ENCODE measurements around the gene IKZF3. TPM values are rescaled to one million over a fixed set of nuclear protein-coding genes. Genes with fewer than 3 reads are reported as not detected.

IKZF3 gene
- polyA plus RNA-seq, 2 donors = 0.52 to 0.84 TPM

DNA sequence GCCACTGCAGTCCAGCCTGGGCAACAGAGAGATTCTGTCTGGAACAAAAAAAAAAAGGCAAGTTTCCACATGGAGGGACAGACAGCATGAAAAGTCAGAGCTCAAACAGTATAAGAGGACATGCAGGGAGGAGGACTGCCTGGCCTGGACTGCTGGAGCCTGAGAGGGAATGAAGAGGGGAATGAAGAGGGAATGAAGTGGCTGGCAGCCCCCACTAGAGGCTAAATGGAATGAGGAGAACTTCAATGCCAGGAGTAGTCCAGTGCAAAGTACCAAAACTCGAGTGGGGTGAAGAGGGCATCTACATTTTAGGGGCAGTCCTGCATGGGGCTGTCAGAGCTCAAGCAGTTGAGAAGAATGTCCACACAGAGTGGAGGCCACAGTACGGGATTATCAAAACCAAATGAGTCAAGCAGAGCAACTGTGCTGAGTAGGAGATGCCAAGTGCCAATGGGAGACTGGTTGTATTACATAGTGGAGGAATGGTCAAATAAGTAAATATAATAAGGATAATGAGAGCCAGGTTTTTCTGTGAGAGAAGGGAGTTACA, 22.9 kb downstream of the IKZF3 start:
- 81 to 82% methylated on average over 2 of the region's 2 CpGs for WGBS, 2 donors

DNA sequence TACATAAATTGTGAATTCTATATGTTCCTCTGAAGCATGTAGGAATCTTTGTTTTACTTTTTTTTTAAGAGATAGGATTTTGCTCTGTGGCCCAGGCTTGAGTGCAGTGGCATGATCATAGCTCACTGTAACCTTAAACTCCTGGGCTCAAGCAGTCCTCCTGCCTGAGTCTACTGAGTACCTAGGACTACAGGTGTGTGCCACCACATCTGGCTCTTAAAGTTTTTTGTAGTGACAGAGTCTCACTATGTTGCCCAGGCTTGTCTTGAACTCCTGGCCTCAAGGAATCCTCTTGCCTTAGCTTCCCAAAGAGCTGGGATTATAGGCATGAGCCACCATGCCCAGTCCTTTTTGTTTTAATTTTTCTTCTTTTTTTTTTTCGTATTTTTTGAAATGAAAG, 25.3 kb downstream of the IKZF3 start:
- Histone ChIP-seq H3K36me3 (ENCODE audit: control insufficient read depth in 2 of 2, insufficient read depth in 2 of 2, low read length in 1 of 2) (no peaks in the 10 kb centered on the region), H3K27ac (ENCODE audit: low read depth in 2 of 2, low read length in 1 of 2) (no peak overlapping the region), H3K27me3 (ENCODE audit: control insufficient read depth in 1 of 2, insufficient read depth in 2 of 2, low read length in 2 of 2) (no peaks in the 10 kb centered on the region), H3K9me3 (ENCODE audit: control insufficient read depth in 2 of 2, insufficient read depth in 1 of 2, low read depth in 1 of 2, low read length in 1 of 2) (peaks cover 0 to 5% of the 10 kb centered on the region in 2 donors), H3K4me3 (ENCODE audit: low read depth in 1 of 2, low read length in 2 of 2) (no peak overlapping the region), H3K4me1 (ENCODE audit: control insufficient read depth in 2 of 2, insufficient read depth in 2 of 2, low read length in 1 of 2) (no peaks in the 10 kb centered on the region)
- 58 to 75% methylated on average over 1 of the region's 1 CpG for WGBS, 2 donors

More for the DNA sequence above, 22.9 kb downstream of the IKZF3 start:
- peaks cover 0 to under 1% of the 10 kb centered on the region in 2 donors for H3K9me3 ChIP-seq (ENCODE audit: control insufficient read depth in 2 of 2, insufficient read depth in 1 of 2, low read depth in 1 of 2, low read length in 1 of 2)
- no peaks in the 10 kb centered on the region for H3K27me3 ChIP-seq (ENCODE audit: control insufficient read depth in 1 of 2, insufficient read depth in 2 of 2, low read length in 2 of 2)
- no peaks in the 10 kb centered on the region for H3K4me1 ChIP-seq (ENCODE audit: control insufficient read depth in 2 of 2, insufficient read depth in 2 of 2, low read length in 1 of 2)
- no peaks in the 10 kb centered on the region for H3K36me3 ChIP-seq (ENCODE audit: control insufficient read depth in 2 of 2, insufficient read depth in 2 of 2, low read length in 1 of 2)
- no peak overlapping the region for H3K27ac ChIP-seq (ENCODE audit: low read depth in 2 of 2, low read length in 1 of 2)
- no peak overlapping the region for H3K4me3 ChIP-seq (ENCODE audit: low read depth in 1 of 2, low read length in 2 of 2)

DNA sequence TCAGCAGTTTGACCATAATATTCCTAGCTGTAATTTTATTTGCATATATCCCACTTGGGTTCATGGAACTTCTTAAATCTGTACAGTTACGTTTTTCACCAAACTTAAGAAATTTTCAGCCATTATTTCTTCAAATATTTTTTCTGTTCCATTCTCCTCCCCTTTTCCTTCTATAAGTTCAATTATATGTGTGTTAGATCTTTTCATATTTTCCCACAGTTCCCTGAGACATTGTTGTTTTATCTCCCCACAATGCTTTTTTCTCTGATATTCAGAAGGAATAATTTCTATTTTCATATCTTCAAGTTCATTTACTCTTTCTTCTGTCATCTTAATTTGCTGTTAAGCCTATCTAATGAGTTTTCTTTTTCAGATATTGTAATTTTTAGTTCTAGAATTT, 26.1 kb downstream of the IKZF3 start:
- H3K36me3 ChIP-seq (ENCODE audit: control insufficient read depth in 2 of 2, insufficient read depth in 2 of 2, low read length in 1 of 2) = no peaks in the 10 kb centered on the region
- peaks cover 0 to 5% of the 10 kb centered on the region in 2 donors for H3K9me3 ChIP-seq (ENCODE audit: control insufficient read depth in 2 of 2, insufficient read depth in 1 of 2, low read depth in 1 of 2, low read length in 1 of 2)
- WGBS, 2 donors = 81 to 89% methylated on average over 1 of the region's 1 CpG
- H3K4me1 ChIP-seq (ENCODE audit: control insufficient read depth in 2 of 2, insufficient read depth in 2 of 2, low read length in 1 of 2) = no peaks in the 10 kb centered on the region
- H3K27ac ChIP-seq (ENCODE audit: low read depth in 2 of 2, low read length in 1 of 2) = no peak overlapping the region
- H3K27me3 ChIP-seq (ENCODE audit: control insufficient read depth in 1 of 2, insufficient read depth in 2 of 2, low read length in 2 of 2) = no peaks in the 10 kb centered on the region
- H3K4me3 ChIP-seq (ENCODE audit: low read depth in 1 of 2, low read length in 2 of 2) = no peak overlapping the region

DNA sequence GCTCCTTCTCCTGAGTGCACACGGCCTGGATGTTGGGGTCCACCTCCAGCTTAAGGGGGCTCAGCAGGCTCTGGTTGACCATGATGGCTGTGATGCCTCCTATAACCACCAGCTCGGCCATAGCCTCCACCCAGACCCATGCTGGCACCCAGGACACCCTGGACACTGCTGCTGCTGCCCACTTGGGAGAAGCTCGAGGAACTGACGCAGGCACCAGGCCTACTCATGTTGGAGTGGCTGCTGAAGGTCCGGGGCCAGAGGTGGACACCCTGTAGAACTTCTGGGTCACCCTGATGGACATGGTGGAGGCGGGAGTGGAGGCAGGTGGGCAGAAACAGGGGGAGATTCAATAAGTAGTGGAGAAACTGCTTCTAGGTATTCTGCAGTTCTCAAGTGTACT, 28.0 kb downstream of the IKZF3 start:
- H3K4me1 ChIP-seq (ENCODE audit: control insufficient read depth in 2 of 2, insufficient read depth in 2 of 2, low read length in 1 of 2) = no peaks in the 10 kb centered on the region
- no peak overlapping the region for H3K27ac ChIP-seq (ENCODE audit: low read depth in 2 of 2, low read length in 1 of 2)
- no peaks in the 10 kb centered on the region for H3K27me3 ChIP-seq (ENCODE audit: control insufficient read depth in 1 of 2, insufficient read depth in 2 of 2, low read length in 2 of 2)
- peaks cover 0 to 5% of the 10 kb centered on the region in 2 donors for H3K9me3 ChIP-seq (ENCODE audit: control insufficient read depth in 2 of 2, insufficient read depth in 1 of 2, low read depth in 1 of 2, low read length in 1 of 2)
- H3K36me3 ChIP-seq (ENCODE audit: control insufficient read depth in 2 of 2, insufficient read depth in 2 of 2, low read length in 1 of 2) = no peaks in the 10 kb centered on the region
- no peak overlapping the region for H3K4me3 ChIP-seq (ENCODE audit: low read depth in 1 of 2, low read length in 2 of 2)
- WGBS, 2 donors = 89 to 91% methylated on average over 6 of the region's 6 CpGs

DNA sequence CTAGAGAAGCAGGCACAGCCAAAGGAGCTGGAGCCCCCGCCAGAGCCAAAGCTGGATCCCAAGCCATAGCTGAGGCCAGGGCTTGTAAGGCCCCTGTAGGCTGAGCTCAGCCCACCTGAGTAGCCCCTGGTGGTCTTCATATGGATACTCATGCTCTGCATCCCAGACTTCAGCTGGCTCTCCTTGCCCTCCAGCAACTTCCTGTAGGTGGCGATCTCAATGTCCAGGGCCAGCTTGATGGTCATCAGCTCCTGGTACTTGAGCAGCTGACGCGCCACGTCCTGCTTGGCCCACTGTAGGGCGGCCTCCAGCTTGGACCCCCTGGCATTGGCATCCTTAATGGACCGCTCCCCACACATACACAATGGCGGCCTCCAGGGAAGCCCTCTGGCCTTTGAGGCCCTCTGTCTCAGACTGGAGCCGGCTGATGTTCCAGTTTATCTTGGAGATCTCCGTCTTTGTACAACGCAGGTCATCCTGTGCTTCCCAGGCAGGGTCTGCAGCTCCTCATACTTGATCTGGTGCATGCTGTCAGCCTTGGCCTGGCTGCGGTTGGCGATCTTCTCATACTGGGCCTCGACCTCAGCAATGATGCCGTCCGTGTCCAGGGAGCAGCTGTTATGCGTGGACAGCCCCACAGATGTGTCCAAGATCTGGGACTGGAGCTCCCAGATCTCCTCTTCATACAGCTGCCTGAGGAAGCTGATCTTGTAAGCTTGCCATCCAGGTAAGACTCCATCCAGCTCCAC, 28.9 kb downstream of the IKZF3 start:
- H3K36me3 ChIP-seq (ENCODE audit: control insufficient read depth in 2 of 2, insufficient read depth in 2 of 2, low read length in 1 of 2) = no peaks in the 10 kb centered on the region
- WGBS, 2 donors = 95 to 96% methylated on average over 17 of the region's 17 CpGs
- no peaks in the 10 kb centered on the region for H3K4me1 ChIP-seq (ENCODE audit: control insufficient read depth in 2 of 2, insufficient read depth in 2 of 2, low read length in 1 of 2)
- H3K27ac ChIP-seq (ENCODE audit: low read depth in 2 of 2, low read length in 1 of 2) = no peak overlapping the region
- no peaks in the 10 kb centered on the region for H3K27me3 ChIP-seq (ENCODE audit: control insufficient read depth in 1 of 2, insufficient read depth in 2 of 2, low read length in 2 of 2)
- no peak overlapping the region for H3K4me3 ChIP-seq (ENCODE audit: low read depth in 1 of 2, low read length in 2 of 2)
- H3K9me3 ChIP-seq (ENCODE audit: control insufficient read depth in 2 of 2, insufficient read depth in 1 of 2, low read depth in 1 of 2, low read length in 1 of 2) = peaks cover 0 to 5% of the 10 kb centered on the region in 2 donors

DNA sequence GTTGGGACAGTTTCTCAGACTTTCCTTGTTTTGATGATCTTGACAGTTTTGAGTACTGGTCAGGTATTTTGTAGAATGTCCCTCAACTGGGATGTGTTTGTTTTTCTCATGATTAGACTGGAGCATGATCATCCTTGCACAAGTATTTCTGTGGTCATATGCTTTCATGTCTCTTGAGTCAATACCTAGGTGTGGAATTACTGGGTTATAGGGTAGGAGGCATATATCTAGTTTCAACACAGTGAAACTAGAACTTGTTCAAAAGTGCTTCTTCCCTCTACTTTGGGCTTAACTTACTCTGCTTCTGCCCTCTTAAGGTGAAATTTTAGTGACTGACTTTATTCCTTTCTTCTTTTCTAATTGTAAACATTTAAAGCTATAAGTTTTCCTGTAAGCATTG, 30.1 kb downstream of the IKZF3 start:
- Histone ChIP-seq H3K4me1 (ENCODE audit: control insufficient read depth in 2 of 2, insufficient read depth in 2 of 2, low read length in 1 of 2) (no peaks in the 10 kb centered on the region), H3K9me3 (ENCODE audit: control insufficient read depth in 2 of 2, insufficient read depth in 1 of 2, low read depth in 1 of 2, low read length in 1 of 2) (peaks cover 0 to 5% of the 10 kb centered on the region in 2 donors), H3K4me3 (ENCODE audit: low read depth in 1 of 2, low read length in 2 of 2) (no peak overlapping the region), H3K36me3 (ENCODE audit: control insufficient read depth in 2 of 2, insufficient read depth in 2 of 2, low read length in 1 of 2) (no peaks in the 10 kb centered on the region), H3K27ac (ENCODE audit: low read depth in 2 of 2, low read length in 1 of 2) (no peak overlapping the region), H3K27me3 (ENCODE audit: control insufficient read depth in 1 of 2, insufficient read depth in 2 of 2, low read length in 2 of 2) (no peaks in the 10 kb centered on the region)

DNA sequence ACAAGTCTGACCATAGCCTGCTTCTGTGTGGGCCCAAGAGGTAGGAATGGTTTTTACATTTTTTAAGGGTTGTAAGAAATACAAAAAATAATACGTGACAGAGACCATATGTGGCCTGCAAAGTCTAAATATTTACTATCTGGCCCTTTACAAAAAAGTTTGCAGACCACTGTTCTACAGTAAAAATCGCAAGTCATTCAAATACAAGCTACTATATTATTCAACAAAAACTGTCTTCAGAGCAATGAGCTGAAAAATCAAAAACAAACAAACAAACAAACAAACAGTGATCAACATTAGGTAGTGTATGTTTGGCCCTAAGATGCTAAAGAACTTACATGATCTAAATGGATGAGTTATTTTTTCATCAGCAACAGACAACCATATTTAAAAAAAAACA, 32.5 kb downstream of the IKZF3 start:
- 76 to 81% methylated on average over 2 of the region's 2 CpGs for WGBS, 2 donors
- Histone ChIP-seq H3K36me3 (ENCODE audit: control insufficient read depth in 2 of 2, insufficient read depth in 2 of 2, low read length in 1 of 2) (no peaks in the 10 kb centered on the region), H3K27me3 (ENCODE audit: control insufficient read depth in 1 of 2, insufficient read depth in 2 of 2, low read length in 2 of 2) (no peaks in the 10 kb centered on the region), H3K4me1 (ENCODE audit: control insufficient read depth in 2 of 2, insufficient read depth in 2 of 2, low read length in 1 of 2) (no peaks in the 10 kb centered on the region), H3K9me3 (ENCODE audit: control insufficient read depth in 2 of 2, insufficient read depth in 1 of 2, low read depth in 1 of 2, low read length in 1 of 2) (peaks cover 0 to 5% of the 10 kb centered on the region in 2 donors), H3K4me3 (ENCODE audit: low read depth in 1 of 2, low read length in 2 of 2) (no peak overlapping the region), H3K27ac (ENCODE audit: low read depth in 2 of 2, low read length in 1 of 2) (no peak overlapping the region)

DNA sequence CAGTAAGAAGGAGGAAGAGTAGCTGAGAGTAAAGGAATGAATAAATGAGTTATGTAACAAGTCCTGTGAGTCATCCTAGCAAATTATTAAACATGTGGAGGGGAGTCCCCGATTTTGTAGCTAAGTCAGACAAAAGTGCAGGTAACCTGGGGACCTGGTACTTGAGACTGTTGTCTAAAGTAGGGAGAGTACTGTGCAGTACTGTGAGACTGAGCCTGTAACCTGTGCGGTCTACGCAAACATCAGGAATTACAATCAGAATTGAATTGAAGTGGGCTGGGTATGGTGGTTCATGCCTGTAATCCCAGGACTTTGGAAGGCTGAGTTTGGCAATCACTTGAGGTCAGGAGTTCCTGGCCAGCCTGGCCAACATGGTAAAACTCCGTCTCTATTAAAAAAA, 35.7 kb downstream of the IKZF3 start:
- H3K4me3 ChIP-seq (ENCODE audit: low read depth in 1 of 2, low read length in 2 of 2) = no peak overlapping the region
- peaks cover 6 to 7% of the 10 kb centered on the region in 2 donors for H3K9me3 ChIP-seq (ENCODE audit: control insufficient read depth in 2 of 2, insufficient read depth in 1 of 2, low read depth in 1 of 2, low read length in 1 of 2)
- H3K27me3 ChIP-seq (ENCODE audit: control insufficient read depth in 1 of 2, insufficient read depth in 2 of 2, low read length in 2 of 2) = no peaks in the 10 kb centered on the region
- no peaks in the 10 kb centered on the region for H3K36me3 ChIP-seq (ENCODE audit: control insufficient read depth in 2 of 2, insufficient read depth in 2 of 2, low read length in 1 of 2)
- no peaks in the 10 kb centered on the region for H3K4me1 ChIP-seq (ENCODE audit: control insufficient read depth in 2 of 2, insufficient read depth in 2 of 2, low read length in 1 of 2)
- no peak overlapping the region for H3K27ac ChIP-seq (ENCODE audit: low read depth in 2 of 2, low read length in 1 of 2)
- 76 to 82% methylated on average over 4 of the region's 4 CpGs for WGBS, 2 donors

DNA sequence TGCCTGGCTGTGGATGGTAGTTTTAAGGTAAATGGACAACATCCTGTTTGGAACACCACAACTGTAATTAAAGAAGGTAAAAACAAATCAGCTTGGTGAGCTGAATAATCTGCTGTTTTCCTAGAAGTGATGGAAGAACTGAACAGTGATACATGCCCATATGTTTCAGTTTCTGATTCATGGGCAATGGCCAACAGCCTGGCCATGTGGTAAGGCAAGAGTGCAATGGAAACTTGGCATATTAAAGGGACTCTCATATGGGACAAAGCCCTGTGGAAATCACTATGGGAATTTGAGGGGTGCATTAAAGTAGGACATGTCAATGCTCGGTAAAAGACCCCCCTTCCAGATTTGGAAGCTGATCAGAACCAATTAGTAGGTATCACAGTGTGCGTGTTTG, 37.8 kb downstream of the IKZF3 start:
- no peaks in the 10 kb centered on the region for H3K36me3 ChIP-seq (ENCODE audit: control insufficient read depth in 2 of 2, insufficient read depth in 2 of 2, low read length in 1 of 2)
- no peaks in the 10 kb centered on the region for H3K4me1 ChIP-seq (ENCODE audit: control insufficient read depth in 2 of 2, insufficient read depth in 2 of 2, low read length in 1 of 2)
- no peak overlapping the region for H3K27ac ChIP-seq (ENCODE audit: low read depth in 2 of 2, low read length in 1 of 2)
- H3K27me3 ChIP-seq (ENCODE audit: control insufficient read depth in 1 of 2, insufficient read depth in 2 of 2, low read length in 2 of 2) = no peaks in the 10 kb centered on the region
- H3K9me3 ChIP-seq (ENCODE audit: control insufficient read depth in 2 of 2, insufficient read depth in 1 of 2, low read depth in 1 of 2, low read length in 1 of 2) = peaks cover 7 to 8% of the 10 kb centered on the region in 2 donors
- 85 to 92% methylated on average over 2 of the region's 2 CpGs for WGBS, 2 donors
- no peak overlapping the region for H3K4me3 ChIP-seq (ENCODE audit: low read depth in 1 of 2, low read length in 2 of 2)

All from esophagus (tissue), 2 donors.